HEK293 (cell line): Measurements from ENCODE around the gene GUCY1B1.

Source experiments
- CTCF ChIA-PET: fragments of 350-600 bp; formaldehyde crosslinking; extraction: SDS; loops from one replicate; lab custom pipeline; 2021; ENCODE audit warnings: antibody characterized with exemption; lab: Yijun Ruan, JAX
- POLR2A ChIA-PET: fragments of 300-600 bp; formaldehyde crosslinking; extraction: SDS; loops from one replicate; lab custom pipeline; 2020; ENCODE audit warnings: antibody characterized with exemption, inconsistent platforms; lab: Yijun Ruan, JAX
- H3K27ac ChIP-seq: fragments of 200-500 bp; sonication (Bioruptor generic); 2 replicates; pipeline ENCODE4 v1.5.1; 2014; ENCODE audit warnings: low read depth, low read length, control low read depth, inconsistent platforms; ENCODE audit errors: extremely low read depth
- H3K36me3 ChIP-seq, 2 experiments: fragments of 200-500 bp in 1 of 2; sonication (Bioruptor generic) in 1 of 2; 1 replicate in 1 of 2; 2 replicates in 1 of 2; pipeline ENCODE4 v1.5.1; 2014 to 2017; ENCODE audit warnings: inconsistent platforms in 2 of 2, low read length in 2 of 2; ENCODE audit not compliant: control insufficient read depth in 2 of 2, insufficient read depth in 1 of 2
- H3K4me1 ChIP-seq: fragments of 200-500 bp; sonication (Bioruptor generic); 2 replicates; pipeline ENCODE4 v1.5.1; 2014; ENCODE audit warnings: mild to moderate bottlenecking, low read length, inconsistent platforms; ENCODE audit not compliant: control insufficient read depth, insufficient read depth
- H3K4me3 ChIP-seq: 2 replicates; pipeline ENCODE4 v1.5.1; 2011; ENCODE audit warnings: low read depth, mild to moderate bottlenecking, control low read depth, low read length, moderate library complexity
- H3K9me3 ChIP-seq: fragments of 200-500 bp; sonication (Bioruptor generic); 2 replicates; pipeline ENCODE4 v1.5.1; 2014; ENCODE audit warnings: low read depth, low read length, inconsistent platforms; ENCODE audit not compliant: control insufficient read depth, insufficient read depth
- GLI2 ChIP-seq: fragments of 450-650 bp; formaldehyde crosslinking; IDR thresholded peaks from 2 replicates; pipeline ENCODE4; 2017; ENCODE audit warnings: missing biosample characterization, missing genetic modification characterization, low read depth, borderline replicate concordance
- IKZF3 ChIP-seq: fragments of 450-650 bp; IDR thresholded peaks from 2 replicates; pipeline ENCODE4 v1.5.0; 2018; ENCODE audit warnings: missing biosample characterization, mild to moderate bottlenecking, missing genetic modification characterization, moderate library complexity
- PBX3 ChIP-seq: sonication (generic); formaldehyde crosslinking; IDR thresholded peaks from 2 replicates; pipeline ENCODE4 v1.8.1; 2022; ENCODE audit warnings: mild to moderate bottlenecking, moderate library complexity, missing genetic modification reagents
- YY1 ChIP-seq: fragments of 450-650 bp; formaldehyde crosslinking; IDR thresholded peaks from 2 replicates; pipeline ENCODE4 v1.5.1; 2018; ENCODE audit warnings: missing biosample characterization, missing genetic modification characterization
- ZBTB8A ChIP-seq: fragments of 450-650 bp; formaldehyde crosslinking; IDR thresholded peaks from 2 replicates; pipeline ENCODE4 v1.5.1; 2016; ENCODE audit warnings: missing biosample characterization, missing genetic modification characterization
- ZNF148 ChIP-seq: fragments of 450-650 bp; formaldehyde crosslinking; IDR thresholded peaks from 2 replicates; pipeline ENCODE4 v1.5.0; 2017; ENCODE audit warnings: missing biosample characterization, missing genetic modification characterization, borderline replicate concordance
- ZNF174 ChIP-seq: fragments of 450-650 bp; formaldehyde crosslinking; IDR thresholded peaks from 2 replicates; pipeline ENCODE4 v1.5.0; 2017; ENCODE audit warnings: missing biosample characterization, mild to moderate bottlenecking, missing genetic modification characterization
- ZNF23 ChIP-seq: fragments of 450-650 bp; formaldehyde crosslinking; IDR thresholded peaks from 2 replicates; pipeline ENCODE4 v1.5.1; 2016; ENCODE audit warnings: missing biosample characterization, missing genetic modification characterization, borderline replicate concordance
- ZNF280D ChIP-seq: fragments of 450-650 bp; formaldehyde crosslinking; IDR thresholded peaks from 2 replicates; pipeline ENCODE4 v1.5.1; 2016; ENCODE audit warnings: missing biosample characterization, missing genetic modification characterization
- ZNF398 ChIP-seq: fragments of 450-650 bp; formaldehyde crosslinking; IDR thresholded peaks from 2 replicates; pipeline ENCODE4 v1.5.1; 2017; ENCODE audit warnings: missing biosample characterization, missing genetic modification characterization
- ZNF426 ChIP-seq: fragments of 450-650 bp; formaldehyde crosslinking; IDR thresholded peaks from 2 replicates; pipeline ENCODE4 v1.5.1; 2017; ENCODE audit warnings: missing biosample characterization, missing genetic modification characterization, mild to moderate bottlenecking, inconsistent platforms, moderate library complexity
- ZNF501 ChIP-seq: fragments of 450-650 bp; formaldehyde crosslinking; IDR thresholded peaks from 2 replicates; pipeline ENCODE4 v1.5.1; 2016; ENCODE audit warnings: missing biosample characterization, missing genetic modification characterization
- ZNF624 ChIP-seq: fragments of 450-650 bp; formaldehyde crosslinking; IDR thresholded peaks from 2 replicates; pipeline ENCODE4 v1.5.1; 2017; ENCODE audit warnings: missing biosample characterization, missing genetic modification characterization
- ZNF704 ChIP-seq: fragments of 450-650 bp; formaldehyde crosslinking; IDR thresholded peaks from 2 replicates; pipeline ENCODE4 v1.5.1; 2016; ENCODE audit warnings: missing biosample characterization, missing genetic modification characterization
- ZNF747 ChIP-seq: fragments of 450-650 bp; formaldehyde crosslinking; IDR thresholded peaks from 2 replicates; pipeline ENCODE4 v1.5.1; 2016; ENCODE audit warnings: missing biosample characterization, missing genetic modification characterization
- ZNF76 ChIP-seq: fragments of 450-650 bp; formaldehyde crosslinking; IDR thresholded peaks from 2 replicates; pipeline ENCODE4; 2016; ENCODE audit warnings: low read depth, missing biosample characterization, missing genetic modification characterization, borderline replicate concordance
- ZSCAN16 ChIP-seq: fragments of 450-650 bp; formaldehyde crosslinking; IDR thresholded peaks from 2 replicates; pipeline ENCODE4 v1.5.1; 2016; ENCODE audit warnings: missing biosample characterization, missing genetic modification characterization
- ZSCAN5A ChIP-seq: fragments of 450-650 bp; formaldehyde crosslinking; IDR thresholded peaks from 2 replicates; pipeline ENCODE4 v1.5.1; 2016; ENCODE audit warnings: missing biosample characterization, missing genetic modification characterization

GUCY1B1 gene

GRCh38 chr4:155758481-155759371 is at the start of gene GUCY1B1 (continued):
- TF ChIP-seq ZNF426 (tag by site-specific recombination), result no peak
- TF ChIP-seq ZSCAN16 (tag by site-specific recombination), result no peak

- no peak for TF ChIP-seq ZNF280D (tag by site-specific recombination)
- no peak for TF ChIP-seq ZBTB8A (tag by site-specific recombination)
- no peak for TF ChIP-seq ZNF624 (tag by site-specific recombination)
- no peak for TF ChIP-seq PBX3 (CRISPR knock-in tag)
- TF ChIP-seq GLI2 (tag by site-specific recombination), result no peak
- no peak for TF ChIP-seq ZNF747 (tag by site-specific recombination)
- TF ChIP-seq ZNF148 (tag by site-specific recombination), result no peak
- no peak for TF ChIP-seq ZNF704 (tag by site-specific recombination)
- no peak for TF ChIP-seq ZNF76 (tag by site-specific recombination)
- no peak for TF ChIP-seq ZNF23
- TF ChIP-seq ZNF174, result no peak
- no peak for TF ChIP-seq YY1
- ChIA-PET CTCF (no interaction called here), POLR2A (no interaction called here)
- Histone ChIP-seq H3K36me3 (peaks cover 0 to 4% of the 10 kb centered on the region in 2 experiments; a peak in 2 of 3 replicates), H3K4me3 (no peak overlapping the region), H3K27ac (no peak overlapping the region), H3K9me3 (no peaks in the 10 kb centered on the region), H3K4me1 (peaks cover 9% of the 10 kb centered on the region; the same call in 1 of the 2 replicates)
Observed at GRCh38 chr4:155709918-155710317, 48.9 kb upstream of the GUCY1B1 start.

GRCh38 chr4:155711556-155711955 is 47.3 kb upstream of the GUCY1B1 start:
- H3K4me1 ChIP-seq, result no peaks in the 10 kb centered on the region
- ChIA-PET CTCF (interaction anchor here (0.5 kb wide), 1 partner anchor 1042 kb away, joined by 5 read pairs; no protein-coding TSS in a partner anchor), POLR2A (no interaction called here)
- H3K9me3 ChIP-seq, result no peaks in the 10 kb centered on the region
- no peak overlapping the region for H3K27ac ChIP-seq
- peaks cover 0 to 4% of the 10 kb centered on the region in 2 experiments; a peak in 2 of 3 replicates for H3K36me3 ChIP-seq
- H3K4me3 ChIP-seq, result no peak overlapping the region
- TF ChIP-seq GLI2 (tag by site-specific recombination) (no peak), ZNF501 (tag by site-specific recombination) (no peak), ZNF398 (tag by site-specific recombination) (no peak), ZNF23 (no peak), IKZF3 (no peak), ZSCAN5A (tag by site-specific recombination) (no peak)
